Activated naive CD4-positive, alpha-beta T cell treated with anti-CD3 and anti-CD28 coated beads, Interleukin-2, amount 50 U/mL, for 16 hours (primary cell): ENCODE measurements around the gene MYH10.

Experiments
- DNase-seq: peaks from one replicate; pipeline ENCODE4 v3.0.0-alpha.2; 2020

Gene MYH10

GRCh38 chr17:8647956-8648355 is 17.4 kb upstream of the MYH10 start:
- no peak for DNase-seq

- DNase-seq, result no peak
These were observed 16.7 kb upstream of the MYH10 start for GRCh38 chr17:8647202-8647601.

DNA sequence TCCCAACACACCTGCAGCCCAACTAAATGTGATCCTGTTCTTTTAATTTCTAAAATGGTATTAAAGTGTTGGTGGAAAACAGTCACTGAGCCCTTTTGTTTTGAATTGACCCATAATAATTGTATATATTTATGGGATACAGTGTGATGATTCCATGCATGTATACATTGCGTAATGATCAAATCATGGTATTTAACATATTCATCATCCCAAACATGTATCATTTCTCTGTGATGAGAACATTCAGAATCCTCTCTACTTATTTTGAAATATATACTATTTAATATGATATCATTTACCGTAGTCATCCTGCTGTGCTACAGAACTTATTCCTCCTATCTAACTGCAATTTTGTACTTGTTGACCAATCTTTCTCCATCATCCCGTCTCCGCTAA is 14.0 kb upstream of the MYH10 start:
- no peak for DNase-seq

GRCh38 chr17:8643855-8644506 is 13.5 kb upstream of the MYH10 start:
- no peak for DNase-seq

GRCh38 chr17:8639709-8640108 is 9.2 kb upstream of the MYH10 start:
- no peak for DNase-seq

GRCh38 chr17:8632061-8632460 is 1.5 kb upstream of the MYH10 start:
- DNase-seq, result no peak

- DNase-seq, result no peak
These were observed 991 bp upstream of the MYH10 start for GRCh38 chr17:8631554-8631877.

- DNase-seq, result peak; percentile 88
These were observed 453 bp upstream of the MYH10 start for GRCh38 chr17:8630802-8631553.

GRCh38 chr17:8629371-8630226 is 926 bp downstream of the MYH10 start:
- DNase-seq, result peak; percentile 11

DNA sequence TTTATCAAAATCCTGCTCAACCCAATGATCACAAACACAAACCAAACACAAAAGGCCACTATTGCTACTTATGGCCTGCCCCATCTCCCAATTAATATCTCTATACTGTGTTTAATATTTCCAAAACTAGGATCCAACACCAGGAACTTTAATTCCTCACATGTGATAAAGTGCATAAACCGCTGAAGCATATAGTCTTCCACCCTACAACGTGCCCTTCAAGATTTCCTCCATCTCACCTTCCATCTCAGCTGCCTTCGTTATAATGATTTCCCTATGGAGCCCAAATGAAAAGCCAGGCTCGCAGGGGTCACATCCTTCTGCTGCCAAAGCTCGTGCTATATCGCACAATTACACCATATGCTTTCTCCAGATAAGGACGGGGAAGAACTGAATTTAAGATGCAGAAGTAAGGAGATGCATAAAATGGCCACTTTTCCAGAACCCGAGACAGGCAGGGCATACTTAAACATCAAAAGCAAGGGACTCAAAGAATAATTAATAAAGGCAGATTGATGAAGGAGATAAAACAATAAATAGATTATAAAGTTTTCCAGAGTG is 1.8 kb downstream of the MYH10 start:
- no peak for DNase-seq

- no peak for DNase-seq
These were observed 2.4 kb downstream of the MYH10 start for GRCh38 chr17:8628172-8628571.

DNA sequence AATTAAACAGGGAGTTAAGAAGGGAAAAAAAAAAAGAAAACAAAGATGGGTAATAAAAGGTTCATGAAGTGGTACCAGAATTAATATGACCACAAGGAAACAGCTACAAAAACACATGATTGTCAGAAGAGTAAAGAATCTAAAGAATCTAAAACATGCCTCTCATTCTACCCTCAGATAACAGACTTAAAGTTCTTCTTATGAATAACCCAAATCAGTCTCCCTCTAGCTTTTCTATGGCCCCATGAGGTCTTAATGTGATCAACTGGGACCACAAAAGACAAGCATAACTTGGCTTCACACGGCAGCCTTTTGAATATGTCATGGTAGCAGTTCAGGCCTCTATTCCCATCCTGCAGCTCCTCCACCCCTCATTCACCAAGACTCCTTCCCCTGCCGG is 6.9 kb downstream of the MYH10 start:
- no peak for DNase-seq

DNA sequence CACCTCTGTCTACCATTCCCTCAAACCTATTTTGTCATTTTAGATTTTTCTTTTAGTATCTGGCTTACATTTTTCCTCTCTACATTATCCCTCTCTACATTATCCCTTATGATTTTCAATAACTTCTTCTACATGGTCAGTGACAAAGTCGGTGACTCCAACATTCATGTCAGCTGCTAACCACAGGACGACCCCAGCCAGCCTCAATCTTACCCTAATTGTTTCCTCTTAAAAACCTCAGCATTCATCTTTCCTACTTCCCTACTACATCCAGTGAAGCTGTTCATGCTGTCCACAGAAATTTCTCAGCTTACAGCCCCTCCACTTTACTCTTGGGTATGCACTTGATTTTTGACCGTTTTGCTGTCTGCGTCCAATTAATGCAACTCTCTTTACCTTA is 8.3 kb downstream of the MYH10 start:
- DNase-seq, result no peak

- no peak for DNase-seq
These were observed 8.9 kb downstream of the MYH10 start for GRCh38 chr17:8621585-8621984.

DNA sequence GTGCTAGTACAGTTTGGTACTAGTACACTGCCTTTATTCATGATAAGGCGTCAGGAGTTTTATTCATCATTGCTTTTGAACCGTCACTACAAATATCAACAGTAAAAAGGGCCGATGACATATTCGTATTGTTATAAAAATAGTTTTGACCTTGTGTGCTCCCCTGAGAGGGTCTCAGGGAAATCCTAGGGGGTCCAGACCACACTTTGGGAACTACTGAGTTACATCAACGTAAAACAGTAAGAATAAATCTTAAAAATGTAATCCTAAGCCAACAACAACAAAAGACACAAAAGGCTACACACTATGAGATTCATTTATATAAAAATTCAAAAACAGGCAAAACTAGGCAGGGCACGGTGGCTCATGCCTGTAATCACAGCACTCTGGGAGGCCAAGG is 11.2 kb downstream of the MYH10 start:
- no peak for DNase-seq

DNA sequence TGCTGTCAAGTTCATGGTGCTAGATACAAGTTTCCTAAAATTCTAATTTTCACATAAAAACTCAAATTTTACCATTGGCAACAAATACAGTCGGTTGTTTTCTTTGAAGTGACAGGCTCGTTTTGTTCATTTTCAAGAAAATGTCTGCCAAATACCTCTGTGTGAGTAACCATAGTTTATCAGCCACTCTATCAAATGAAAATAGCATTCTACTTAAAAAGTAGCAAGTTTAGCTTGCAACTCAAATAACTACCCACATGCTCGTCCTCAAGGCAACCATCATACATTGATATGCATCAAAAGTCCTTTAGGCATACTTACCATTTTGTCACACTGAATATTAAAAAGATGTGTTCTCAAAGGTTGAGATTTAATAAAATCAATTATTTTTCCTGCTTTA is 11.7 kb downstream of the MYH10 start:
- no peak for DNase-seq

- no peak for DNase-seq
These were observed 15.5 kb downstream of the MYH10 start for GRCh38 chr17:8614988-8615387.

DNA sequence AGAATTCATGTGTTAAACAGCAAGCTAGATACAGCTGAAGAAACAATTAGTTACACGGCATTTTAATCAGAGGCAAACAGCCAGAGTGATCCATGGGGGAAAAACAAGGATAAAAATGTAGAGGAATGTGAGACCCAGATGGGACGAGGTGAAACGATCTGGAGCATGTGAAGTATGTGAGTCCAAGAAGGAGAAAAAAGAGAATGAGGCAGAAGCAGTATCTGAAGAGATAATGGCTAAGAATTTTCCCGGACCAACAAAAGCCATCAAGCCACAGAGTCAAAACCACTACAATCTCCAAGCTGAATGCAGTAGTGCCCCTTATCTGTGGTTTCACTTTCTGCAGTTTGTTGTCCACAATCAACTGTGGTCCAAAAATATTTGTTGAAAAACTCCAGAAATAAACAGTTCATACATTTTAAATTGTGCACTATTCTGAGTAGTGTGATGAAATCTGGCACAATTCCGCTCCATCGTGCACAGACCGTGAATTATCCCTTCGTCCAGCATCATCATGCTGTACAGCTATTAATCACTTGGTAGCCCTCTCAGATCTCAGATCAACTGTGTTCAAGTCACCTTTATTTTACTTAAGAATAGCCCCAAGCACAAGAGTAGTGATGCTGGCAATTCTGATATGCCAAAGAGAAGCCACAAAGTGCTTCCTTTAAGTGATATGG is 18.8 kb downstream of the MYH10 start:
- DNase-seq, result no peak

- DNase-seq, result no peak
These were observed 19.4 kb downstream of the MYH10 start for GRCh38 chr17:8611137-8611536.

DNA sequence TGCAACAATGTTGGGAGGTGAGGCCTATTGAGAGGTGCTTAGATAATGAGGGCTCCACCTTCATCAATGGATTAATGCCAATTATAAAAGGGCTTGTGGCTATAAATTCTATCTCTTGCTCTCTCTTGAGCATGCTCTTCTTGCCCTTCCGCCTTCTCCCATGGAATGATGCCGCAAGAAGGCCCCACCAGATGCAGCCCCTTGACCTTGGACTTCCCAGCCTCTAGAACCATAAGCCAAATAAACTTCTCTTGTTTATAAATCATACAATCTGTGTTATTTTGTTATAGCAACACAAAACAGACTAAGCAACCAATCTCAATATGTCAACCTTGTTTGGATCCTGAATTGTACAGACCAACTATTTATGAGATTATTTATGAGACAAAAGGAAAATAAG is 20.0 kb downstream of the MYH10 start:
- no peak for DNase-seq

DNA sequence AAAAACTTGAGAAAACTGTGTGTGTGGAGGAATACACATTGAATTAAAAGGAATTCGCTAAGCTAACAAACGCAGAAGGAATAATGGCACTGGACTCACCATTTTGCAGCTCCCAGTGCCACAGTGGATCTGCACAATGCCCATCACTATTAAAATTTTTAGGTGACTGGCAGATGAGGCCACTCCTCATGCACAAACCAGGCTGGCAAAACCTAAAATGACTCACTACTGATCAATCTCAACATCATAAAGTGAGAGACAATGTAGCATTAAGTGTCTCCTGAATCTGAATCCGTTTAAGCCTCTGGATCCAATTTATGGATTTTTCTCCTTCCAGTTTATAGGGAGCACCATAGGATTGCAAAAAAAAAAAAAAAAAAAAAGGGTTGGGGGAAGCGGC is 20.6 kb downstream of the MYH10 start:
- DNase-seq, result no peak

DNA sequence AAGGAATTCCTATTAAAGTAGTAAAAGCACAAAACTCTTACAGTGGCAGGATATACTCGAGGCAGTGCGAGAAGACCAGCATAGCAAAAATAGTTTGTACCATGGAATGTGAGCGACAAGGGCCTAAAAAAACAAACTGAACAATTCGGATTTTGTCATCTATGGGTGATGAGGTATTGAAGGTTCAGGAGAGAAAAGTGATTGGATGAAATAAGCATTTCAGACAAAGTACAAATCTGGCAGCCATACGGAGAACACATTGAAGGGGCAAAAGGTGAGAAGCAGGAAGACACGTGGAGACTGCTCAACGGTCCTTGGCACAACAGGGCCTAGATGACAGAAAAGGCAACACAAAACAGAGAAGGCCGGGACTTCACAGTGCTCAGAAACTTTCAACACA is 22.5 kb downstream of the MYH10 start:
- DNase-seq, result no peak

DNA sequence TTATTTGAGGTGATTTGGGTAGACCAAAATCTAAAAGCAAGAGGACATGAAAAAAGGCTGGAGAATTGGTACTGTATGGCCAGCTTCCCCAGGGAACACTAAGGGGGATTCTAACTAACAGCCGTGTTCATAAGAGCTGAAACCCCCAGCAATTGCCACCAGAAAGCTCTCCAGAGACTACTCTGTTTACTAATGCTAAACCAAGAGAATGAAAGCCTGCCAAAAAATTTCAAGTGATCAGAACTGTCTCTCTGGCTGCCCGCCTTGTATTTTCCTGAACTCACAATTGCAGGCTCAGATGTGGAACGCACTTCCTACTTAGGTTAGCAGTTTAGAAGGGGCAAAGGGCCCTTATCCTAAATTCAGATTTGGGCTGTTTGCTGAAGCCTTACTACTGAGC is 24.1 kb downstream of the MYH10 start:
- DNase-seq, result no peak
